HS-27A (cell line): ENCODE measurements around the gene FARP1.

Experiments used
- DNase-seq: peaks from one replicate; pipeline ENCODE4 v3.0.0-alpha.2; 2012; ENCODE audit warnings: low read depth, missing footprints

The FARP1 gene

GRCh38 chr13:98200211-98200878, 57.5 kb downstream of the FARP1 start:
- DNase-seq, result no peak

- DNase-seq, result no peak
These were observed 58.3 kb downstream of the FARP1 start for GRCh38 chr13:98201189-98201588.

- DNase-seq, result no peak
These were observed 59.1 kb downstream of the FARP1 start for GRCh38 chr13:98201984-98202383.

- DNase-seq, result no peak
These were observed 60.9 kb downstream of the FARP1 start for GRCh38 chr13:98203646-98204326.

- no peak for DNase-seq
These were observed 61.7 kb downstream of the FARP1 start for GRCh38 chr13:98204546-98204945.

- no peak for DNase-seq
These were observed 64.1 kb downstream of the FARP1 start for GRCh38 chr13:98206946-98207345.

- no peak for DNase-seq
These were observed 64.5 kb downstream of the FARP1 start for GRCh38 chr13:98207416-98207815.

- no peak for DNase-seq
These were observed 65.7 kb downstream of the FARP1 start for GRCh38 chr13:98208606-98209005.

- no peak for DNase-seq
These were observed 69.9 kb downstream of the FARP1 start for GRCh38 chr13:98212763-98213162.

GRCh38 chr13:98213354-98213753, 70.5 kb downstream of the FARP1 start:
- no peak for DNase-seq

GRCh38 chr13:98214008-98214643, 71.2 kb downstream of the FARP1 start:
- no peak for DNase-seq

GRCh38 chr13:98214707-98215106, 71.8 kb downstream of the FARP1 start:
- DNase-seq, result no peak

- no peak for DNase-seq
These were observed 72.6 kb downstream of the FARP1 start for GRCh38 chr13:98215508-98215907.

- DNase-seq, result no peak
These were observed 73.3 kb downstream of the FARP1 start for GRCh38 chr13:98216135-98216565.

GRCh38 chr13:98216711-98217285, 73.9 kb downstream of the FARP1 start:
- no peak for DNase-seq

- DNase-seq, result no peak
These were observed 74.7 kb downstream of the FARP1 start for GRCh38 chr13:98217597-98217996.

GRCh38 chr13:98219685-98220084, 76.8 kb downstream of the FARP1 start:
- DNase-seq, result no peak

GRCh38 chr13:98220271-98220791, 77.4 kb downstream of the FARP1 start:
- no peak for DNase-seq

- DNase-seq, result no peak
These were observed 78.3 kb downstream of the FARP1 start for GRCh38 chr13:98221234-98221633.

- DNase-seq, result no peak
These were observed 79.2 kb downstream of the FARP1 start for GRCh38 chr13:98222081-98222554.

- DNase-seq, result no peak
These were observed 79.9 kb downstream of the FARP1 start for GRCh38 chr13:98222816-98223215.

- DNase-seq, result no peak
These were observed 80.8 kb downstream of the FARP1 start for GRCh38 chr13:98223741-98224140.

- DNase-seq, result no peak
These were observed 81.7 kb downstream of the FARP1 start for GRCh38 chr13:98224557-98224956.
